GM12874 (cell line): ENCODE data around the gene CARNS1.

Experiments
- TF ChIP-seq, protein P1 (sequence below): IDR thresholded peaks from 2 replicates; pipeline ENCODE4 v1.5.1; 2011; ENCODE audit warnings: low read depth, mild to moderate bottlenecking, control low read depth, low read length, moderate library complexity; ENCODE audit not compliant: insufficient read depth

CARNS1 gene

DNA sequence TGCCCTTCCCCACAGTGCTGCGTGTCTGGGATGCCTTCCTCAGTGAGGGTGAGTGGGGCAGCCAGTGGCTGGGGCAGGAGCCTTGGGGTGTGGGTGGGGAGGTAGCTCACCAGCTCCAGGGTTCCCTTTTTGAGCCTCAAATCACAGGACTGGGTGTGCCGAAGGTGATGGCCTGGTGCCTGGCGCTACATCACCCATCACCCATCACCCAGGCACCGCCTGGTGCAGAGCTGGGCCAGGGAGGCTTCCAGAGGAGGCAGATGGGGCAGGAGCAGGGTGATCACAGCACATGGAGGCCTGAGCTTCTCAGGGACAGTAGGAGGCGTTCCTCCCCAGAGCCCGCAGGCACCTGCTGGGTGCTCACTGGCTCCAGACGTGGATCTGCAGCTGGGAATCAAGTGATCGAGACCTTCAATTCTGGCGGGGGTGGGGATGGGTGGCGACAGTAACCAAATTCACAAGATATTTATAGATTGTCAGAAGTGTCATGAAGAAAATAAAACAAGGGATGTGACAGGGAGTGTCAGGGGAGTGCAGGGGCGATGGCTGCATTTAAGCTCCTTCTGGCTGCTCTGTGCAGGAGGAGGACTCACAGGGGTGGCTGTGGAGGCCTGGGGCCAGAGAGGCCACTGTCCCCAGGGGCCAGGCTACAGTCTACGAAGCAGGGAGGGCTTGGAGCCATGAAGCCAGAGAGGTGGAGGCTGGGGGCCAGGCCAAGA lies 8.3 kb upstream of the CARNS1 start:
- TF ChIP-seq, protein P1, sequence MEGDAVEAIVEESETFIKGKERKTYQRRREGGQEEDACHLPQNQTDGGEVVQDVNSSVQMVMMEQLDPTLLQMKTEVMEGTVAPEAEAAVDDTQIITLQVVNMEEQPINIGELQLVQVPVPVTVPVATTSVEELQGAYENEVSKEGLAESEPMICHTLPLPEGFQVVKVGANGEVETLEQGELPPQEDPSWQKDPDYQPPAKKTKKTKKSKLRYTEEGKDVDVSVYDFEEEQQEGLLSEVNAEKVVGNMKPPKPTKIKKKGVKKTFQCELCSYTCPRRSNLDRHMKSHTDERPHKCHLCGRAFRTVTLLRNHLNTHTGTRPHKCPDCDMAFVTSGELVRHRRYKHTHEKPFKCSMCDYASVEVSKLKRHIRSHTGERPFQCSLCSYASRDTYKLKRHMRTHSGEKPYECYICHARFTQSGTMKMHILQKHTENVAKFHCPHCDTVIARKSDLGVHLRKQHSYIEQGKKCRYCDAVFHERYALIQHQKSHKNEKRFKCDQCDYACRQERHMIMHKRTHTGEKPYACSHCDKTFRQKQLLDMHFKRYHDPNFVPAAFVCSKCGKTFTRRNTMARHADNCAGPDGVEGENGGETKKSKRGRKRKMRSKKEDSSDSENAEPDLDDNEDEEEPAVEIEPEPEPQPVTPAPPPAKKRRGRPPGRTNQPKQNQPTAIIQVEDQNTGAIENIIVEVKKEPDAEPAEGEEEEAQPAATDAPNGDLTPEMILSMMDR: no peak

GRCh38 chr11:67407688-67408163 lies 7.8 kb upstream of the CARNS1 start:
- TF ChIP-seq, protein P1: no peak

DNA sequence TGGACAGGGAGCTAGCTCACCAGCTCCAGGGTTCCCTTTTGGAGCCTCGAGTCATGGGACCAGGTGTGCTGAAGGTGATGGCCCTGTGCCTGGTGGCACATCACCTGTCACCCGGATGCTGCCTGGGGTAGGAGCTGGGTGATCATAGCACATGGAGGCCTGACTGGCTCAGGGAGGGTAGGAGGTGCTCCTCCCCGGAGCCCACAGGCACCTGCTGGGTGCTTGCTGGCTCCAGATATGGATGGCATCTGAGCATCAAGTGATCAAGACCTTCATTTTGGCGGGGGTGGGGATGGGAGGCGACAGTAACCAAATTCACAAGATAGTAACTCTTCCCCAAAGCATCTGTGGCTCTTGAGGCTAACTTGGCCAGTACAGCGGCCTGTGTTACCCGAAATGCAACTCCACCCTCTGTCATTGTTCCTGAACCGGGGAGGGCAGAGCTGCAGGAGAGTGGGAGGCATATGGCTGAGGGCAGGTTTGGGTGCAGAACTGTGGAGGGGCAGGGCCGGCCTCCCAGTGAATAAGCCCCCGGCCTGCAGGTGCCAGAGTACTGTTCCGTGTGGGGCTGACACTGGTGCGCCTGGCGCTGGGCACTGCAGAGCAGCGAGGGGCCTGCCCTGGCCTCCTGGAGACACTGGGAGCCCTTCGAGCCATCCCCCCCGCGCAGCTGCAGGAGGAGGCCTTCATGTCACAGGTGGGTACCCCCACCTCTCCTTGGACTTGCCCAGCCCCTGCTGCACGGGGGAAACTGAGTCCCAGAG lies 6.9 kb upstream of the CARNS1 start:
- TF ChIP-seq, protein P1: no peak

DNA sequence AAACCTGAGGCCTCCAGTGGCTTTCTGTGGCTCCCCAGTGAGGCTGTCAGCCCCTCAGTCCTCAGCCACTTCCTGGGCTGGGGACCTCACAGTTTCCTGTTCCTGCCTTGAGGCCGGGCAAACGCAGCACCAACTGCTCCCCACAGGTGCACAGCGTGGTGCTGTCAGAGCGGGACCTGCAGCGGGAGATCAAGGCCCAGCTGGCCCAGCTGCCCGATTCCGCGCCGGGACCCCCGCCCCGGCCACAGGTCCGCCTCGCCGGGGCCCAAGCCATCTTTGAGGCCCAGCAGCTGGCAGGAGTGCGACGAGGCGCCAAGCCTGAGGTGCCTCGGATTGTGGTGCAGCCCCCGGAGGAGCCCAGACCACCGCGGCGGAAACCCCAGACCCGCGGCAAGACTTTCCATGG lies 6.2 kb upstream of the CARNS1 start:
- TF ChIP-seq, protein P1: no peak

DNA sequence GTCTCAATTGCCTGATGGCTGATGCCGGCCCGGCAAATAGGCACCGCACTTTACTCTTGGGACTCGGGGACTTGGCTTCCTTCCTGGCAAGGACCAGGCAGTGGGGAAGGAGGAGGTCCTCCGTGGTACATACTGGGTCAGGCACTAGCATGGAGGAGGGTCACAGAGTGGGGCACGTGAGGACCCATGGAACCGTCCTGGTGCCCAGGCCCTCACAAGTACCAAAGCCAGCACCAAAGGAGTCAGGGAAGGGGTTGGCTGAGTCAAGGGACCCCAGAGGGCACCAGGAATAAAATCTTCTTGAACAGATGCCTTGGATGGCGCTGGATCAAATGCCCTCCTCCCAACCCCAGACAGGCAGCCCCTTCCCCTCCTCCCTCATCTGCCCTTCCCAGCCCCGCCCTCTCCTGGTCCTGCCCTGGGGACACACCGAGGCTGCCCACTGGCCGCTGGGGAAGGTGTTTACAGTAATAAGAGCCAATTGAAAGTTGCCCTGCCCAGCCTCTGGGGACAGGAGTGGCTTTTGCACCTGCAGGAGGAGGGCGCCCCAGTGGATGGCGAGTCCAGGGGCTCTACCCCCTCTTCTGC lies 5.6 kb upstream of the CARNS1 start:
- TF ChIP-seq, protein P1: no peak

DNA sequence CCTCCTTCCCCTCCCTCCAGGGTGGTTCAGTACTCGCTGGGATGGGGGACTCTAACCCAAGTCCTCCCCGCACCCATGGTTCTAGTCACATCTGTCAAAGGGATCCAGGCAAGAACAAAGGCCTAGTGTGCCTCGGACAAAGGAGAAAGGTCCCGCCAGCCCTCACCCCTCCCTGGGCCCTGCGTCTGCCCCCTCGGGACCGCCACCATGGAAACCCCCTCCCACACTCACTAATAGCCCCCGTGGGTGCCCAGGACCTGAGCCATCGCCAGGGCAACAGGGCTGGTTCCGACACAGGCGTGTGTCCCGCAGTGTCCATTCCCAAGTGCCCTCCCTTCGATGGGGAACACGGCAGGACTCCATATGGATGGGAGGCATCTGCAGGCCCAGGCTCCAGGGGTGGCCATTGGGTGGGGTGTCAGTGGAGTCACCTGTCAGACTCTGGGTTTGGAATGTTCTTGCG lies 5.1 kb upstream of the CARNS1 start:
- TF ChIP-seq, protein P1: no peak
